Testis (tissue), 3 donors: ENCODE measurements around the gene EGFR. TPM values are rescaled to one million over a fixed set of nuclear protein-coding genes. Genes with fewer than 3 reads are reported as not detected.

Experiments
- DNase-seq: peaks from one replicate; pipeline ENCODE4 v3.0.0-alpha.2; 2019
- H3K27ac ChIP-seq, 2 donors: fragments of 200-600 bp; sonication (generic); one replicate each; pipeline ENCODE4 v1.5.1; 2019
- H3K27me3 ChIP-seq: fragments of 200-600 bp; sonication (generic); one replicate; pipeline ENCODE4 v1.5.1; 2019
- H3K36me3 ChIP-seq: fragments of 200-600 bp; sonication (generic); one replicate; pipeline ENCODE4 v1.5.1; 2017; ENCODE audit warnings: low read depth; ENCODE audit errors: missing control alignments
- H3K4me1 ChIP-seq: fragments of 200-600 bp; sonication (generic); one replicate; pipeline ENCODE4 v1.5.1; 2019
- H3K4me3 ChIP-seq, 2 donors: fragments of 200-600 bp; sonication (generic); one replicate each; pipeline ENCODE4 v1.5.1; 2017 to 2019
- H3K9me3 ChIP-seq: fragments of 200-600 bp; sonication (generic); one replicate; pipeline ENCODE4 v1.5.1; 2017
- POLR2A ChIP-seq: fragments of 450-650 bp; IDR thresholded peaks from one replicate; pipeline ENCODE4 v1.6.1; 2017; ENCODE audit warnings: antibody characterized with exemption, mild to moderate bottlenecking, moderate library complexity
- WGBS, 2 donors: methylation state at CpG; one replicate each; pipeline ENCODE4 v1.1.5; 2018; 5-methylcytosine and 5-hydroxymethylcytosine counted together
- intact Hi-C: fragments of 100-400 bp; cut with DNase I; formaldehyde crosslinking; loops from one replicate; pipeline ENCODE4 v1.15.1; 2023; ENCODE audit warnings: low total_unique reads
- polyA plus RNA-seq: library from polyadenylated mRNA; stranded (reverse); fragments of 350-450 nt; fragmentation: Illumina TruSeq; extraction: RNeasy Lipid Tissue Mini Kit (QIAGEN cat#74804); gene quantifications from one replicate; pipeline ENCODE4 v1.2.3, GENCODE V29; 2014; ENCODE audit warnings: low read depth, low replicate concordance; ENCODE audit not compliant: insufficient read depth
- total RNA-seq, 2 donors: library from RNA; depleted of rRNA; stranded (reverse); fragments of >200 nt; gene quantifications; one replicate each; pipeline ENCODE4 v1.2.3, GENCODE V29; 2016
- TF ChIP-seq, protein P1 (sequence below), 3 experiments: fragments of 450-650 bp in 2 of 3; fragments of 200-600 bp in 1 of 3; sonication (generic) in 1 of 3; IDR thresholded peaks; one replicate each; pipeline ENCODE4 v1.5.1; 2016 to 2019; ENCODE audit warnings: antibody characterized with exemption in 3 of 3, mild to moderate bottlenecking in 2 of 3, moderate library complexity in 1 of 3

EGFR gene
- total and polyA plus RNA-seq, 3 donors from 2014 or later = 11.0 to 45.0 (median 18.2) TPM

DNA sequence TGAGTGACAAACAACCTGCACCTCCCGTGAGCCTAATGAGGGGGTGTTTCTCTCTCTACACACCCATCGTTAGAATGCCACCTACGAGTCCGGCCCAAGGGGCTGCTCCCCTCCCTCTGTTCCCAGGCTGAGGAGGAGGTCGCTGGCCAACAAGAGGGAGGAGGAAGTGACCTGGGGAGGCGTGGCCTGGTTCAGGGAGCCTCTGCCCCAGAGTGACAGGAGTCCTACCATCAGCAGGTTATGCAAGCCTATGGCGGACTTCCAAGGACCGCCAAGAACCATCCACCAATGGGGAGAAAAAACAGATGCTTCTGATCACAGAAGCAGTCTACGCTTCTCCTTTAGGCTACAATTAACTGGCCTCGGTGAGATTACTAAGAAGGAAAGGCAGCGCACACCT is 12.3 kb upstream of the EGFR start:
- Histone ChIP-seq H3K4me3 (no peak overlapping the region), H3K4me1 (no peaks in the 10 kb centered on the region), H3K27ac (no peak overlapping the region), H3K27me3 (no peaks in the 10 kb centered on the region), H3K36me3 (no peaks in the 10 kb centered on the region), H3K9me3 (no peaks in the 10 kb centered on the region)
- TF ChIP-seq, protein P1, sequence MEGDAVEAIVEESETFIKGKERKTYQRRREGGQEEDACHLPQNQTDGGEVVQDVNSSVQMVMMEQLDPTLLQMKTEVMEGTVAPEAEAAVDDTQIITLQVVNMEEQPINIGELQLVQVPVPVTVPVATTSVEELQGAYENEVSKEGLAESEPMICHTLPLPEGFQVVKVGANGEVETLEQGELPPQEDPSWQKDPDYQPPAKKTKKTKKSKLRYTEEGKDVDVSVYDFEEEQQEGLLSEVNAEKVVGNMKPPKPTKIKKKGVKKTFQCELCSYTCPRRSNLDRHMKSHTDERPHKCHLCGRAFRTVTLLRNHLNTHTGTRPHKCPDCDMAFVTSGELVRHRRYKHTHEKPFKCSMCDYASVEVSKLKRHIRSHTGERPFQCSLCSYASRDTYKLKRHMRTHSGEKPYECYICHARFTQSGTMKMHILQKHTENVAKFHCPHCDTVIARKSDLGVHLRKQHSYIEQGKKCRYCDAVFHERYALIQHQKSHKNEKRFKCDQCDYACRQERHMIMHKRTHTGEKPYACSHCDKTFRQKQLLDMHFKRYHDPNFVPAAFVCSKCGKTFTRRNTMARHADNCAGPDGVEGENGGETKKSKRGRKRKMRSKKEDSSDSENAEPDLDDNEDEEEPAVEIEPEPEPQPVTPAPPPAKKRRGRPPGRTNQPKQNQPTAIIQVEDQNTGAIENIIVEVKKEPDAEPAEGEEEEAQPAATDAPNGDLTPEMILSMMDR (IDR thresholded peaks at IDR 0.05) = no peak
- no peak for TF ChIP-seq POLR2A
- 70 to 75% methylated on average over 10 to 11 of the region's 11 CpGs for WGBS, 2 donors
- intact Hi-C loops = no loop called here
- no peak for DNase-seq

DNA sequence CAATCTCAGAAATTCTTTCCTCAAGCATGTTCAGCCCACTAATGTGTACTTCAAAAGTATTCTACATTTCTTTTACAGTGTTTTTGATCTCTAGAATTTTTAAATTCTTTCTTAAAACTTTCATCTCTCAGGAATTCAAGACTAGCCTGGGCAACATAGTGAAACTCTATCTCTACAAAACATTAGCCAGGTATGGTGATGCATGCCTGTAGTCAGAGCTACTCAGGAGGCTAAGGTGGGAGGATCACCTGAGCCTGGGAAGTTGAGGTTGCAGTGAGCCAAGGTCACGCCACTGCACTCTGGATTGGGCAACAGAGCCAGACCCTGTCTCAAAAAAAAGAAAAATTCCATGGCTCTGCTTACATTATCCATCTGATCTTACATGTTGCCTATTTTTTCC is 5.0 kb upstream of the EGFR start:
- H3K4me1 ChIP-seq = peaks cover 11% of the 10 kb centered on the region
- 86 to 90% methylated on average over 1 of the region's 1 CpG for WGBS, 2 donors
- H3K27me3 ChIP-seq = no peaks in the 10 kb centered on the region
- intact Hi-C loops = no loop called here
- DNase-seq = no peak
- H3K36me3 ChIP-seq = no peaks in the 10 kb centered on the region
- no peak overlapping the region for H3K27ac ChIP-seq
- H3K9me3 ChIP-seq = no peaks in the 10 kb centered on the region
- H3K4me3 ChIP-seq = no peak overlapping the region
- TF ChIP-seq POLR2A = no peak
- TF ChIP-seq, protein P1 (IDR thresholded peaks at IDR 0.05) = no peak

DNA sequence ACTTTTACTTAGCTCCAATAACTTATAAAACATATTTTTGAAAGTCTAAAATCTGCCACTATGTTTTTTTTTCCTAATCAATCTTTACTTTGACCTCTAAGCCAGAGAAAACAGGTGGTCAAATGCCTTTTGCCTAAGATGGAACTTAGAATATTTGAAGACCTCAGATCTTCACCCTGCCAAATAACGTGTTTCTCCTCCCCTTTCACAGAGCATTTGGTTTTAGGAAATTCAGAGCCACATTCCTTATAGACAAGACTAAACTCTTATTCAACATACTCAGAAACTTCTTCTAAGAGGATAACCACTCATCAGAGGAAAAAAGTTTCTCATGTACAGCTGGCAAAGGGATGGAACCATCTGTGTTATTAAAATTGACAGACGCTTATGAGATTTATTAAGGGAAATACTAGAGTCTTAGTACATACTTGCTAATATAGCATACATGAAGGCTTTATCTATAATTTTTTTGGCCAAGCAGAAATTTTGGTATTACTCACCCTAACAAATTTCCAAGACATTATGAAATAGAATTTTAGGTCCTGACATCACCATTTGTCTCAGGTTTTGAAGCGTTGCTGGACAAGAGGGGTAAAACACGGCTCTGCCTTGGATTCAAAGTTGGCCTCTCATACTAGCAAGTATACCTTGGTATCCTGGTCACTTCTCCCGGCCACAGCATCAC is 2.6 kb upstream of the EGFR start:
- Histone ChIP-seq H3K9me3 (no peaks in the 10 kb centered on the region), H3K4me1 (peaks cover 11% of the 10 kb centered on the region), H3K27ac (no peak overlapping the region), H3K4me3 (no peak overlapping the region), H3K27me3 (no peaks in the 10 kb centered on the region), H3K36me3 (no peaks in the 10 kb centered on the region)
- TF ChIP-seq, protein P1 (IDR thresholded peaks at IDR 0.05) = no peak
- no peak for TF ChIP-seq POLR2A
- 90 to 93% methylated on average over 5 of the region's 5 CpGs for WGBS, 2 donors
- no peak for DNase-seq
- intact Hi-C loops = no loop called here

DNA sequence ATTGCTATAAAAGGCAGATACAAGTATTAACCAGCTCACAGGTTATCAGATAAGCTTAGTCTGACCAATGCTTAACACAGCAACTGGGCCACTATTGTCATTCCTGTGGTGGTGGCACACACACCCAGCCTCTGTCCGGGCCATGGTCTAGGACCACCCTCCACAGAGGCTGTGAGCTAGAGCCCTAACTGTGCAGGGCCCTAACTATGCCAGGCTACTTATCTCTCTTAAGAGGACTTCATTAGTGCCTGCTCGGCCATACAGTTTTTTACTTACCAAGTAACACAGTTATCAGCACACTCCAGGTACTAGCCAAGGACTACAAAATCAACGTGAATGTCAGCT is 2.1 kb upstream of the EGFR start:
- TF ChIP-seq, protein P1 (IDR thresholded peaks at IDR 0.05) = no peak
- TF ChIP-seq POLR2A = no peak
- no peaks in the 10 kb centered on the region for H3K9me3 ChIP-seq
- WGBS, 2 donors = 89 to 92% methylated on average over 3 of the region's 3 CpGs
- intact Hi-C loops = no loop called here
- no peaks in the 10 kb centered on the region for H3K36me3 ChIP-seq
- no peak overlapping the region for H3K4me3 ChIP-seq
- H3K27ac ChIP-seq = no peak overlapping the region
- DNase-seq = no peak
- no peaks in the 10 kb centered on the region for H3K27me3 ChIP-seq
- H3K4me1 ChIP-seq = peaks cover 11% of the 10 kb centered on the region

DNA sequence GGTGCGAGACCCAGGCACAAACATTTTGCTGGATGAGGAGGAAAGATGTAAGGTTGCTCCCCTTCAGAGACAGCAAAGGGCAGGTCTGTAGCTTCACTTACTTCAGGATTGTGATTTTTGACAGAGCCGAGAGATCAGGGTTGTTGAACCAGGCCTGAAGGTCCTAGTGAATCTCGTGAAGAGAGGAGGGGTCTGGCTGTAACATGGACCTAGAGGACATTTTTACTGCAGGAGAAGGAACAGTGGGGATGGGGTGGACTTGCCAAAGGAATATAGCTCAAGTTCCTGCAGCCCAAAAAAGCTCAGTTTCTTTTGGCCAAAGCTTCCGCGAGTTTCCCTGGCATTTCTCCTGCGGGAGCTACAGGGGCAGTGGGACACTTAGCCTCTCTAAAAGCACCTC is 976 bp upstream of the EGFR start:
- TF ChIP-seq POLR2A = no peak
- TF ChIP-seq, protein P1 (IDR thresholded peaks at IDR 0.05) = no peak
- intact Hi-C loops = no loop called here
- no peaks in the 10 kb centered on the region for H3K9me3 ChIP-seq
- H3K36me3 ChIP-seq = no peaks in the 10 kb centered on the region
- 33 to 40% methylated on average over 5 to 6 of the region's 6 CpGs for WGBS, 2 donors
- H3K27ac ChIP-seq = peak overlapping the region in 1 of 2 donors; percentile 85
- H3K27me3 ChIP-seq = no peaks in the 10 kb centered on the region
- H3K4me1 ChIP-seq = peaks cover 11% of the 10 kb centered on the region
- peak overlapping the region; percentile 86 to 88 for H3K4me3 ChIP-seq
- DNase-seq = no peak
